ENCODE measurements around the gene ENTREP1. TPM values are rescaled to one million over a fixed set of nuclear protein-coding genes. Genes with fewer than 3 reads are reported as not detected.

The ENTREP1 gene
- polyA plus RNA-seq, 1 of the 3 experiments (the other 2 are of a cell fraction): not detected

DNA sequence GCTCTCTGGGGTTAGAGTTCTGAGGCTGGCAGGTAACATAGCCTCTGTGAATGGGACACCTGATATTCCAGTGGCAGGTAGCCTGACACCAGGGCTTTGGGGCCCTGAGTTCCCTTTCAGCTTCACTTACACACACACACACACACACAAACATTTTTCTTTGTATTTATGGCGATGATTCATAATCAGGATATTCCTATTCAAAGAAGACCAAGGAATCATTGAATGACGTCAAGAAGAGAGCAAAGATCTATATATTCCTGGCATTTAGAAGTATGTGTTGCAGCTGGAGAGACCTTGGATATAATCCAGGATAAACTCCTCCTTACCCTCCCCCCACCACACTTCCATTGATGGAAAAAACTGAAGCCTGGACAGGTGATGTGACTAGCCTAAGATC, 7.9 kb upstream of the ENTREP1 start (continued):
- TF ChIP-seq, protein P1, sequence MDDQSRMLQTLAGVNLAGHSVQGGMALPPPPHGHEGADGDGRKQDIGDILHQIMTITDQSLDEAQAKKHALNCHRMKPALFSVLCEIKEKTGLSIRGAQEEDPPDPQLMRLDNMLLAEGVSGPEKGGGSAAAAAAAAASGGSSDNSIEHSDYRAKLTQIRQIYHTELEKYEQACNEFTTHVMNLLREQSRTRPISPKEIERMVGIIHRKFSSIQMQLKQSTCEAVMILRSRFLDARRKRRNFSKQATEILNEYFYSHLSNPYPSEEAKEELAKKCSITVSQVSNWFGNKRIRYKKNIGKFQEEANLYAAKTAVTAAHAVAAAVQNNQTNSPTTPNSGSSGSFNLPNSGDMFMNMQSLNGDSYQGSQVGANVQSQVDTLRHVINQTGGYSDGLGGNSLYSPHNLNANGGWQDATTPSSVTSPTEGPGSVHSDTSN (IDR thresholded peaks at IDR 0.05): no peak
- TF ChIP-seq YY1 (IDR thresholded peaks at IDR 0.05; ENCODE audit: low read depth) (no peak), GATA2 (CRISPR knock-in tag; IDR thresholded peaks at IDR 0.05) (no peak), MAX (IDR thresholded peaks at IDR 0.05; ENCODE audit: low read depth) (no peak), SIN3A (IDR thresholded peaks at IDR 0.05; ENCODE audit: borderline replicate concordance, low read depth, low read length) (no peak), MEF2A (IDR thresholded peaks at IDR 0.05; ENCODE audit: borderline replicate concordance, low read depth) (no peak), SMC3 (IDR thresholded peaks at IDR 0.05; ENCODE audit: low read depth, low read length) (no peak), GABPA (IDR thresholded peaks at IDR 0.05; ENCODE audit: low read depth) (no peak), RCOR1 (IDR thresholded peaks at IDR 0.05; ENCODE audit: low read length) (no peak), RFX5 (IDR thresholded peaks at IDR 0.05; ENCODE audit: low read length) (no peak)
- TF ChIP-seq, protein P2, sequence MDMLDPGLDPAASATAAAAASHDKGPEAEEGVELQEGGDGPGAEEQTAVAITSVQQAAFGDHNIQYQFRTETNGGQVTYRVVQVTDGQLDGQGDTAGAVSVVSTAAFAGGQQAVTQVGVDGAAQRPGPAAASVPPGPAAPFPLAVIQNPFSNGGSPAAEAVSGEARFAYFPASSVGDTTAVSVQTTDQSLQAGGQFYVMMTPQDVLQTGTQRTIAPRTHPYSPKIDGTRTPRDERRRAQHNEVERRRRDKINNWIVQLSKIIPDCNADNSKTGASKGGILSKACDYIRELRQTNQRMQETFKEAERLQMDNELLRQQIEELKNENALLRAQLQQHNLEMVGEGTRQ (IDR thresholded peaks at IDR 0.05; ENCODE audit: borderline replicate concordance, low read depth, low read length): no peak

DNA sequence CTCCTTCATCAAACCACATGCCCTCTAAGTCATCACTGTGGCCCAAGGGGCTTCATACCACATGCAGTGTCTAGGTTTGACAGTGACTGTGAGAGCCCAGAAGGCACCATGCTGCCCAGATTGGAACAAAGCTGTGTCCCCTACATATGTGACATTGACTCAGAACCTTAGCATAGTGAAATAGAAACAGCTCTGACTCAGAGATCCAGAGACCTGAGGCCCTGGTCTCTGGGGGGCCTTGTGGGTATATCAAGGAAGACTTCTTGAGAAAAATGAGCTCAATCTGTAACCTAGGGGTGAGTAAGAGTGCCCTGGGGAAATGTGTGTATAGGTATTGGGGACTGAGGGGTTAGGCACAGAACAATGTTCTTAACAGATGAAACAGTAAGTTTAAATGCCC, 7.1 kb upstream of the ENTREP1 start:
- Histone ChIP-seq H4K20me1 (ENCODE audit: insufficient read depth) (no peaks in the 10 kb centered on the region), H3K9ac (no peak overlapping the region), H3K4me1 (ENCODE audit: control insufficient read depth in 1 of 2, insufficient read depth in 2 of 2, low read depth in 1 of 2, low read length in 1 of 2) (no peaks in the 10 kb centered on the region), H3K4me2 (no peak overlapping the region), H3K36me3 (replicated peaks in 1 of 2; ENCODE audit: control insufficient read depth in 1 of 2, insufficient read depth in 2 of 2, low read length in 1 of 2) (no peaks in the 10 kb centered on the region), H3K9me3 (no peaks in the 10 kb centered on the region), H3F3A (replicated peaks; ENCODE audit: insufficient read depth) (no peaks in the 10 kb centered on the region), H3K79me2 (ENCODE audit: insufficient read depth) (no peaks in the 10 kb centered on the region), H3K9me2 (no peaks in the 10 kb centered on the region), H3K4me3 (ENCODE audit: low read depth in 2 of 2, low read length in 1 of 2) (no peak overlapping the region), H2AFZ (ENCODE audit: low read depth) (no peak overlapping the region), H3K27me3 (ENCODE audit: insufficient read depth) (peaks cover 31% of the 10 kb centered on the region; the same call in 1 of the 2 replicates), H3K27ac (ENCODE audit: low read depth in 2 of 2, low read length in 1 of 2) (no peak overlapping the region)
- DNase-seq: no peak
- CTCF ChIA-PET: interaction anchor here (1.6 kb wide), 2 partner anchors 8 to 13 kb away, joined by 3 to 6 read pairs; no protein-coding TSS in a partner anchor
- POLR2A ChIA-PET: no interaction called here
- no peak for TF ChIP-seq RXRA (IDR thresholded peaks at IDR 0.05; ENCODE audit: borderline replicate concordance, low read depth)
- TF ChIP-seq, protein P3, sequence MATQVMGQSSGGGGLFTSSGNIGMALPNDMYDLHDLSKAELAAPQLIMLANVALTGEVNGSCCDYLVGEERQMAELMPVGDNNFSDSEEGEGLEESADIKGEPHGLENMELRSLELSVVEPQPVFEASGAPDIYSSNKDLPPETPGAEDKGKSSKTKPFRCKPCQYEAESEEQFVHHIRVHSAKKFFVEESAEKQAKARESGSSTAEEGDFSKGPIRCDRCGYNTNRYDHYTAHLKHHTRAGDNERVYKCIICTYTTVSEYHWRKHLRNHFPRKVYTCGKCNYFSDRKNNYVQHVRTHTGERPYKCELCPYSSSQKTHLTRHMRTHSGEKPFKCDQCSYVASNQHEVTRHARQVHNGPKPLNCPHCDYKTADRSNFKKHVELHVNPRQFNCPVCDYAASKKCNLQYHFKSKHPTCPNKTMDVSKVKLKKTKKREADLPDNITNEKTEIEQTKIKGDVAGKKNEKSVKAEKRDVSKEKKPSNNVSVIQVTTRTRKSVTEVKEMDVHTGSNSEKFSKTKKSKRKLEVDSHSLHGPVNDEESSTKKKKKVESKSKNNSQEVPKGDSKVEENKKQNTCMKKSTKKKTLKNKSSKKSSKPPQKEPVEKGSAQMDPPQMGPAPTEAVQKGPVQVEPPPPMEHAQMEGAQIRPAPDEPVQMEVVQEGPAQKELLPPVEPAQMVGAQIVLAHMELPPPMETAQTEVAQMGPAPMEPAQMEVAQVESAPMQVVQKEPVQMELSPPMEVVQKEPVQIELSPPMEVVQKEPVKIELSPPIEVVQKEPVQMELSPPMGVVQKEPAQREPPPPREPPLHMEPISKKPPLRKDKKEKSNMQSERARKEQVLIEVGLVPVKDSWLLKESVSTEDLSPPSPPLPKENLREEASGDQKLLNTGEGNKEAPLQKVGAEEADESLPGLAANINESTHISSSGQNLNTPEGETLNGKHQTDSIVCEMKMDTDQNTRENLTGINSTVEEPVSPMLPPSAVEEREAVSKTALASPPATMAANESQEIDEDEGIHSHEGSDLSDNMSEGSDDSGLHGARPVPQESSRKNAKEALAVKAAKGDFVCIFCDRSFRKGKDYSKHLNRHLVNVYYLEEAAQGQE (IDR thresholded peaks at IDR 0.05; ENCODE audit: low read depth, low read length): no peak
